Measurements from ENCODE around the gene HS3ST2.

DNA sequence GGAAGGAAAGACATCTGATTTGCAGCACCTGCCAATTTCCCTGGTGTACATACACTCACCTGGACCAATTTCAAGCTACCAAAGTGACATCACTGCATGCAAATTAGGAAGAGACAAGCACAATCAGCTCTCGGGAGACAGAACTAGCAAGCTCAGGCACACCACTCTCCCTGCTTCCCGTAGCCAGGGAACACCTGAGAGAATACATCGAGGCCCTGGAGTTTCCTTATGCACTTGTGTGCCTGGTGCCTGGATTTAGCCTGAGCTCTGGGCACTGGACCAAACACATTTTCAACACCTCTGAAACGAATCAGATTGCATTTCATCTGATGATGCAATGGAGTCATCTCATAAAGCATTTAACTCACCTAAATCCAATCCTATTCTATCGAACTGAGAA lies 110.5 kb downstream of the HS3ST2 start:
- TF ChIP-seq, protein P1, sequence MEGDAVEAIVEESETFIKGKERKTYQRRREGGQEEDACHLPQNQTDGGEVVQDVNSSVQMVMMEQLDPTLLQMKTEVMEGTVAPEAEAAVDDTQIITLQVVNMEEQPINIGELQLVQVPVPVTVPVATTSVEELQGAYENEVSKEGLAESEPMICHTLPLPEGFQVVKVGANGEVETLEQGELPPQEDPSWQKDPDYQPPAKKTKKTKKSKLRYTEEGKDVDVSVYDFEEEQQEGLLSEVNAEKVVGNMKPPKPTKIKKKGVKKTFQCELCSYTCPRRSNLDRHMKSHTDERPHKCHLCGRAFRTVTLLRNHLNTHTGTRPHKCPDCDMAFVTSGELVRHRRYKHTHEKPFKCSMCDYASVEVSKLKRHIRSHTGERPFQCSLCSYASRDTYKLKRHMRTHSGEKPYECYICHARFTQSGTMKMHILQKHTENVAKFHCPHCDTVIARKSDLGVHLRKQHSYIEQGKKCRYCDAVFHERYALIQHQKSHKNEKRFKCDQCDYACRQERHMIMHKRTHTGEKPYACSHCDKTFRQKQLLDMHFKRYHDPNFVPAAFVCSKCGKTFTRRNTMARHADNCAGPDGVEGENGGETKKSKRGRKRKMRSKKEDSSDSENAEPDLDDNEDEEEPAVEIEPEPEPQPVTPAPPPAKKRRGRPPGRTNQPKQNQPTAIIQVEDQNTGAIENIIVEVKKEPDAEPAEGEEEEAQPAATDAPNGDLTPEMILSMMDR (IDR thresholded peaks at IDR 0.05; ENCODE audit: poor library complexity) = no peak
- TF ChIP-seq EZH2 (IDR thresholded peaks at IDR 0.05; ENCODE audit: borderline replicate concordance) (no peak), EZH2phosphoT487 (IDR thresholded peaks at IDR 0.05; ENCODE audit: low read depth, severe bottlenecking, unreplicated experiment) (no peak)

Measured in hepatocyte (in vitro differentiated cells).